GM21447 (cell line): ENCODE measurements around the gene CDKN2B-AS1.

ENCODE experiments used
- ATAC-seq: cut with Tn5 transposase; IDR thresholded peaks from one replicate; pipeline ENCODE4 v1.9.1; 2021; ENCODE audit not compliant: unreplicated experiment

Gene CDKN2B-AS1

DNA sequence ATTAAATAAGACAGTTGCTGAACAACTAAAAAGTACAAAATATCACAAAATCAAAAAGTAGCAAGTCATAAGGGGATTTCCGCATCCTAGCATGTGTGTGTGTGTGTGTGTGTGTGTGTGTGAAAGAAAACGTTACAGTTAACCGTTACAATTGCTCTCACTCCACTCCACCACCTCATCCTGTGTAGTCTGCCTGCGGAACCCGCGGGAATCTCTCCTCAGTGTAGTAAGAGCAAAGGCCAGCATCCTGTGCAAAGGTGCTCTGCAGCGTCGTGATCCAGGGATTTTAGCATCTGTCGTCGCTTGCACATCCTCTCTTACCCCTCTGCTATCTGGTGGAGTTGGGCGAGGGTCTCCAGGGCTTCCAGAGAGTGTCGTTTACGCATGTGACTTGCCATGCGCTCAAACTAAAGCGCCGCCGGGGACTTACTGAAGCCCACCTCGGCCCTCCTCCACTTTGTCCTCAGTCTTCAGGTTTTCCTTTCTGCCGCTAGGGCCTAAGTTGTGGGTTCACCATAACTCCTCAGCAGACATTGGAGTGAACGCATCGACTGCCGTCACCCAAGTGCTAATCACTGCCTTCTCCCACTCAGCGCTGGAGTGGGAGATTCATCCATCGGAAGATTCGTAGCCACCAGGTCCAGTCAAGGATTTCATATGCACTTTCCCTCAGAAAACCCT, 10.6 kb downstream of the CDKN2B-AS1 start:
- ATAC-seq: no peak

DNA sequence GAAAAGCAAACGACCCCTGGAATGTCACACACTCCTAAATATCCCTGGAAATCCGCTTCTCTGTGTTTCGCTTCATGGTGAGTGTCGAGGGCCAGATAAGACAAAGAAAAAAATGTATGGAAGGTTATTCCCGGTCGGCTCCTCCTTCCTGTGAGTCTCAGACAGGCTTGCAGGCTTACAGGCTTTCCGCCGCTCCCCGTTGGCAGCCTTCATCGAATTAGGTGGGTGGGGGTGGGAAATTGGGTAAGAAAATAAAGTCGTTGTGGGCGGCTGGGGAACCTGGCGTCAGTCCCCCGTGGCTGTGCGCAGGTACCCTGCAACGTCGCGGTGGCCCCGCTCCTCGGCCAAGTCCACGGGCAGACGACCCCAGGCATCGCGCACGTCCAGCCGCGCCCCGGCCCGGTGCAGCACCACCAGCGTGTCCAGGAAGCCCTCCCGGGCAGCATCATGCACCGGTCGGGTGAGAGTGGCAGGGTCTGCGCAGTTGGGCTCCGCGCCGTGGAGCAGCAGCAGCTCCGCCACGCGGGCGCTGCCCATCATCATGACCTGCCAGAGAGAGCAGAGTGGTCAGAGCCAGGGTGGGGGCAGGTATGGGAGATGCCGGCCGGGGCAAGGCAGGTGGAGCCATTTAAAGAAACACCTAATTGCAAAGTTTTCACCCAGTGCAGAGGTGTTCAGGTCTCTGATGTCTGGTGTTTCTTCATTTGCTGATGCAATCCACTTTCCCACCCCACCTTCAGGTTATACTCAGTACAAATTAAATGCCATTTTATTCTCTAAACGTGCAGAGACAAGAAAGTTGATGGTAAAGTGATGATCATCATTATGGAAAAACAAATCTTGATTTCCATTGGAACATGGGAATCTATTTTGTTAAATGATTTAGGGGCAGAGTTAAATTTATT, 11.4 kb downstream of the CDKN2B-AS1 start:
- no peak for ATAC-seq

GRCh38 chr9:22008384-22008716, 13.8 kb downstream of the CDKN2B-AS1 start:
- ATAC-seq: no peak

DNA sequence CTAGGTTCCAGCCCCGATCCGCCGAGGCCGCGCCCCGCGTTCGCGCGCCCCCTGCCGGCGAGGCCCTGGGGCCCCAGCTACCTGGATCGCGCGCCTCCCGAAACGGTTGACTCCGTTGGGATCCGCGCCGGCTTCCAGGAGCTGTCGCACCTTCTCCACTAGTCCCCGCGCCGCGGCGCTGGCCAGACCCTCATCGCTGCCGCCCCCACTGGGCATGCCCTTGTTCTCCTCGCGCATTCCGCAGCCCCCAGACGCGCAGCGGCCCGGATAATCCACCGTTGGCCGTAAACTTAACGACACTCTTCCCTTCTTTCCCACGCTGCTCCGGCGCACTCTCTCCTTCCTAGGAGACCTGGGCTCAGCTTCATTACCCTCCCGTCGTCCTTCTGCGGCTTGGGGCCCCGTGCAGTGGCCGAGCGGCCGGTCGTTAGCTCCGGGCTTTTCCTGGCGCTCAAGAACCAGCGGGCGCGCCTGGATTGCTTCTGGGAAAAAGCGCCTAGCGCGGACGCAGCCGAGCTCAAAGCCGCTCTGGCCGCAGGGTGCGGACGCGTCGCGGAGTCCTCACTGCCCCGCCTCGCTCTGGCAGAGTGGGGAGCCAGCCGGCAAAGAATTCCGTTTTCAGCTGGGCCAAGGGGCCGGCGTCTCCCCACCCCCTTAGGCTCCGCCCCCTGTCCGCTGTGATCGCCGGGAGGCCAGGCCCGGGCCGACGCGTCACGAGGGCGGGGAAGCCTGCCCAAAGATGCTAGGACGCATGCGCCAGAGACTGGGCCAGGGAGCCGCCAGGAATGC, 14.3 kb downstream of the CDKN2B-AS1 start, which contains the start of gene CDKN2B:
TSS of gene CDKN2B (minus strand) at position 589 of the 789 bp plus-strand sequence. CDS start at position 237, 352 bp downstream.
- peak; percentile 83 for ATAC-seq

DNA sequence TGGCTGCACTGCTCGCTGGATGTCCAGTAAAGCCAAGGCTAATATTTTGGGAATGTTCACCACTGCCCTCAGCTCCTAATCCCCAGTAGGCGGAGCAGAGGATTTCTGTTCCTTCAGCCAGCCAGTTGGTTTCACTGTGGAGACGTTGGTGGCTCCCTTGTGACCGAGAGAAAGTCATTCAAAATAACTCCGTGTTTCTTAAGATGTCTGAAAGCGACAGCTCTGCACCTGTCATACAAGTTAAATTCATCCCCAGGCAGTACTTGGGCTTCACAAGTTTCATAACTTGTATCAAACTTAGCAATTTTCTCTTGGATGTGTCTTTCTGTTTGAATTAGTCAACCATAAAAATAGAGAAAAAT, 14.9 kb downstream of the CDKN2B-AS1 start:
- ATAC-seq: peak; percentile 32

DNA sequence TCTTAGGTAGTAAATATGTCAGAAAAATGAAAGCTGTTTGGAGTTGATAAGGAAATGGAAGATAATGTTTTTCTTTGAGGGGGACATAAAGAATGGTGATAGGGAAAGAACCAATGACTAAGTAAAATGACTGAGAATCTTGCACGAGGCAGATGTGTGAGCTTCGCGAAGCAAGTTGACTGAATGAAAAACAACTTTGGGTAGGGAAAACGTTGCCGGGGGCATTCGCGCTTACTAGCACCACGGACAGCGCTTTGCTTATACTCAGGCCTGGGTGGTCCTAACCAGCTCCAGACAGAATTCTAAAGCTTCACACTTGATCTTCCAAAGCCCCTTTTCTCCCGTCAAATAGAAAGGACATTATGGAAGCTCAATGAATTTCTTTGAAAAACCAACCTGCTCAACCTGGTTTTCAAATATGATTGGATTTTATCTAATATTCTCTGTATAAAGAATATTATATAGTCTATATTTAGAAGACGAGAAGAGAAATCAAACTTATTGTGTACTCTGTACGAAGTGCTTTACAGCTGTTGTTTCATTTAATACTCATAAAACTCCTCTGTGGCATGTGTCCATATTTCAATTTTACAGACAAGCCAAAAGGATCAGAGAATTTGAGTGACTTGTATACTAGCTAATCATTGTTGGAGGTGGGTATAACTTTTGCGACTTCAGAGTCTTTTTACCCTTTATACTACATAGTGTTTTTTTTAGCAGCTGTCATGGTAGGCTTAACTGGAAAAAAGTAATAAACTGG, 16.5 kb downstream of the CDKN2B-AS1 start:
- no peak for ATAC-seq

GRCh38 chr9:22022396-22022795, 27.8 kb downstream of the CDKN2B-AS1 start:
- no peak for ATAC-seq

DNA sequence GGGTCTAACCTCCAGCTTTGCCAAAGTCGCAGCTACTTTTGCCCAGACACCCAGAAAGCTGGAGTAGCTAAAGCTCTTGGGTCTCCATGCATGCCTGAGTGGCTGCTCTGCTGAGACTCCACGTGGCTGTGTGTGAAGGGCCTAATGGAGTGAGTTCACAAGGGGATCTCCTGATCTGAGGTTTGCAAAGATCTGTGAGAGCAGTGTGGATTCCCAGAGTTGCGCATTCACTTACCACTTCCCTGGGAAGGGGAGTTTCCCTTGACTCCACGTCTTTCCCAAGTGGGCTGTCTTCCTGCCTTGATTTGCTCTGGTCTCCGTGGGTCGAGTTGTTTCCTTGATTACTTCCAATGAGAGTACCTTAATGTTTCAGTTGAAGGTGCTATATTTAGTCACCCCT, 32.1 kb downstream of the CDKN2B-AS1 start:
- ATAC-seq: no peak

DNA sequence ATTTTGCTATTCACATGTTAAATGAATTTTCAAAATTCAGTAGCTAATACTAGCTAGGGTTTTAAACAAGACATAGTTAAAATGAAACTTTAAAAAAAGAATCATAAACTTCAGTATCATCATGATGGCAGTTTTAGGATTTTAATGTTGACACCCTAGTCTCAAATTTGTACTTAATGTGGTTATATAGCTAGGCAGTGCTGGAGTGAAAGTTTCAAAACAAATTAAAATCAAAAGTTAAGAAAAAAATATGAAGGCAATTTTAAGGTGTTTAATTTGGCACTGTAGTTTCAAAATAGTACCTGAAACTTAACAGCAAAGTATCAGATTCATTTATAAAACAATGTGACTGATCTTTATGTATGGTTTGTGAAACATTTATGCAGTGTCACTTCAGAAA, 33.8 kb downstream of the CDKN2B-AS1 start:
- ATAC-seq: no peak

- no peak for ATAC-seq
These were observed 34.6 kb downstream of the CDKN2B-AS1 start for GRCh38 chr9:22029231-22029630.

- peak; percentile 65 for ATAC-seq
These were observed 35.6 kb downstream of the CDKN2B-AS1 start for GRCh38 chr9:22030101-22030598.

DNA sequence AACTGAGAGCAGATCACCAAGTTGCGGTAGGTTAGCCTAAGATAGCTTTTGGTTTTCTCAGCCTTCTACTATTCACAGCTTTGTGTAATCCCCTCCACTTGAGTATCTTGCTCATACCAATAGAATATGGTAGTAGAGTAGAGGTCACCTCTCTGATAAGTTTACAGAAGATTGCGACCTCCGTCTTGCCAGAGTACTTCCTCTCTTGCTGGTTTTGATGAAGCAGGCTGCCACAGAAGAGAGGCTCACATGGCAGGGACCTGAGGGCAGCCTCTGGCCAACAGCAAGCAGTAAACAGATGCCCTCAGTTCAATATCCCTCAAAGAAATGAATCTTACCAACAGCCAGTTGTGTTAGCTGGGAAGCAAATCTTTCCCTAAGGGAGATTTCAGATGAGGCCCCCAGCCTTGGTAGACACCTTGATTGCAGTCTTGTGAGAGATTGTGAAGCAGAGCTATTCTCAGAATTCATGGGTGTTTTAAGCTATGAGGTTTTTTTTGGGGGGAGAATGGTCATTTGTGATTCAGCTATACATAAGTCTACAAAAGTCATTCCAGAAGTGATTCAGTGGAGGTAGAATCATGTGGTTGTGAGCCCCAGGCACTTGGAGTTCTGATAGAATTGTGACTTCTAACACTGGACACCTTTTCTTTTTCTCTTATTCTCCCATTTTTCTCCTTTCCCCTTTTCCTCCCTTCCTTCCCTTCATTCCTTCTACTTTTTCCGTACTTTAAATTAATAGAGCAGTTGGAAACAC, 37.2 kb downstream of the CDKN2B-AS1 start:
- ATAC-seq: no peak

DNA sequence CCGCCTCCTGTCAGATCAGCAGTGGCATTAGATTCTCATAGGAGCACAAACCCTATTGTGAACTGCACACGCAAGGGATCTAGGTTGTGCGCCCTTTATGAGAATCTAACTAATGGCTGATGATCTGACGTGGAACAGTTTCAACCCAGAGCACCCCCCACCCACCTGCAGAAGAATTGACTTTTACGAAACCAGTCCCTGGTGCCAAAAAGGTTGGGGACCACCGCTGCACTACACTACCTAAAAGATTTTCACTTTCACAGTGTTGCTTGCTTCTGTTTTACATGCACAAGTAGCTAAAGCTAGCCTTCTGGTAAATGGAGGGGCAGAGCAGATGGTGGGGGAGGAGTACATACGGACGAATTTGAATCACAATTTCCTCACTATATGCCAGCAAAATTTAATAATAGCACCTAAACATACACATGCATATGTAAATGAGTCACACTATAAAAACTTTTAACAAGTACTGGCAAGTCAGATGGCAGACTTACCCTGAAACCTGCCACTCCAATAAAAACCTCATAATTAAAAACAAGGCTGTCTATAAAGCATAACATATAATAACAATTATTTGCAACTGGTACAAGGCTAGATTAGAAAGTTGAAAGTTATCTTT, 38.5 kb downstream of the CDKN2B-AS1 start:
- ATAC-seq: no peak

GRCh38 chr9:22035591-22036011, 41.0 kb downstream of the CDKN2B-AS1 start:
- no peak for ATAC-seq

DNA sequence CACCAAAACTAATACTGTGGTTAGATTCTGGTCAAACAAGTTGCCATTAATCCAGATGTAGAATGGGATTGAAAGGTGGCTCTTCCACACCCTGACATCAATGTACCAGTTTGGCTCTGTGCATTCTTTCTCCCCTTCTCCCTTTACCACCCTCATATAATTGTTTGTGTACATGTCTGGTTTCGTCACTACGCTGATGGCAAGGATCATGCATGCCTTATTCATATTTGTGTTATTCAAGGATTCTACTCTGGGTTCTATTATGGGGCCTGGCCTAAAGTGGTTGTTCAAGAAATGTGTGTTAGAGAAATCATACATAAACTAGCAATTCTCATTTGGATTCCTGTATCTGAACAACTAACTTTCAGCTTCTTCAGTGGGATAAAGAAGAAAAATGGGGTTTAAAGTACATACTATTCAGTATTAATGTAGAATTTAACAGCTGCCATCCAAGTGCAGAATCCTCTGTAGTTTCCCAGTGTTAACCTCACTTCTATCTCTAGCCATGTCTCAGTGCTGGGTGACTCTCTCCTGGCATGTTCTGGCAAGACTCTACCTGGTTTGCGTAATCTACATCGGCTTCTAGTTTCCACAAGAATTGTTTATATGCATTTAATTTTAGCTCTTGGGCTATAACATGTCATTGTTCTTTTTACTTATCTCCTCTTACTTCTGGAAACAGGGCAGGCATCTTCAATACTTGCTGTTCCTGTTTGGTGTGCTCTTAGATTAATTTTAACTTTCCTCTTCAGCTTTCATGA, 42.5 kb downstream of the CDKN2B-AS1 start:
- no peak for ATAC-seq

GRCh38 chr9:22037954-22038690, 43.5 kb downstream of the CDKN2B-AS1 start:
- no peak for ATAC-seq

DNA sequence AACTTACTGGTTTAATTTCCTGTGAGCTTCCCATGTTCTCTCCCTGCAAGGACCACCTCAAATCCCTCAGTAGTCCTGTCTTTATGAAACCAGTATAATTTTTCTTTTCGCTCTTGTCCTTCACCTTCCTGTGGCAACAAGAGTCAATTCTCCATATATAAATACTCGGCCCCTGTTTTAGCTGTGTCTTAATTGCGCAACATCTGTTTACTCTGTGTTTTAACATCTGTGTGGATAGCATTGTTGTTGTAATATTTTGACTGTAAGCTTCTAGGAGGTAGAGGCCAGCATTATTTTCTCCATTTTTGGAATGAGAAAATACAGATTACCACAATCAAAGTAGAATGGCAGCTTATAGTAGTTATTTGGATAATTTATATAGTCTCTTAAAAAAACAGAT, 44.7 kb downstream of the CDKN2B-AS1 start:
- no peak for ATAC-seq

DNA sequence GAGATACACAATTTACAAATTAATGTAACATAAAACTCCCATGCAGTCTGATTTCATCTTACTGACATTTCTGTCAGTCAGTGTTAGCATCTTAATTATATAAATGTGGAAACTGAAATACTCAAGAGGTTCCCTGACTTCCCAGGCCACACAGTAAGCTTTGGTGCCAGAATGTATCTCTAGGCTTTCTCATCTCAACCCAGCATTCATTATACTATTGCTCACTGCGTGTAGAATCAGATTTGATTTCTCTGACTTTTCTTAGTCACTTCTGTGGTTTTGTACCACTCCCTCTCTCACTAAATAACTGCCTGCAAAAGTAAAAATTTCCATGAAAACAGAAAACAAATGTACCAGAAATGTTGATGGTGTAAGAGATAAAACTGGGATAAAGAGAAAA, 46.2 kb downstream of the CDKN2B-AS1 start:
- no peak for ATAC-seq
